ENCODE measurements around the gene KLF13.

KLF13 gene

GRCh38 chr15:31367021-31367729, 40.5 kb downstream of the KLF13 start:
- Histone ChIP-seq H3K27me3 (ENCODE audit: insufficient read depth, poor library complexity, severe bottlenecking) (no peaks in the 10 kb centered on the region), H3K4me3 (replicated peaks; ENCODE audit: insufficient read depth, low read length) (no peak overlapping the region), H3K27ac (replicated peaks) (peak overlapping the region; percentile 94)
- DNase-seq (ENCODE audit: low read depth in 1 of 2, low spot score in 1 of 2): no peak
- TF ChIP-seq SPI1 (IDR thresholded peaks at IDR 0.05; ENCODE audit: borderline replicate concordance, low read depth) (no peak), REST (IDR thresholded peaks at IDR 0.05; ENCODE audit: insufficient replicate concordance, low read depth) (no peak), CTCF (IDR thresholded peaks at IDR 0.05; ENCODE audit: insufficient read depth, low read length) (no peak)

GRCh38 chr15:31367730-31368344, 41.2 kb downstream of the KLF13 start:
- DNase-seq (ENCODE audit: low read depth in 1 of 2, low spot score in 1 of 2): peak in 1 of 2 experiments; percentile 60
- no peaks in the 10 kb centered on the region for H3K27me3 ChIP-seq (ENCODE audit: insufficient read depth, poor library complexity, severe bottlenecking)
- TF ChIP-seq REST (IDR thresholded peaks at IDR 0.05; ENCODE audit: insufficient replicate concordance, low read depth): no peak
- no peak for TF ChIP-seq POLR2AphosphoS5 (IDR thresholded peaks at IDR 0.05; ENCODE audit: low read depth)
- TF ChIP-seq SPI1 (IDR thresholded peaks at IDR 0.05; ENCODE audit: borderline replicate concordance, low read depth): no peak; the same call in 1 of the 2 replicates
- TF ChIP-seq CTCF (IDR thresholded peaks at IDR 0.05; ENCODE audit: insufficient read depth, low read length): no peak
- no peak for TF ChIP-seq GABPA (IDR thresholded peaks at IDR 0.05; ENCODE audit: low read depth)
- no peak overlapping the region for H3K4me3 ChIP-seq (replicated peaks; ENCODE audit: insufficient read depth, low read length)
- peak overlapping the region; percentile 94 for H3K27ac ChIP-seq (replicated peaks)

GRCh38 chr15:31369727-31370126, 43.1 kb downstream of the KLF13 start:
- TF ChIP-seq REST (IDR thresholded peaks at IDR 0.05; ENCODE audit: insufficient replicate concordance, low read depth) (no peak), POLR2AphosphoS5 (IDR thresholded peaks at IDR 0.05; ENCODE audit: low read depth) (no peak), GABPA (IDR thresholded peaks at IDR 0.05; ENCODE audit: low read depth) (no peak), SPI1 (IDR thresholded peaks at IDR 0.05; ENCODE audit: borderline replicate concordance, low read depth) (no peak), CTCF (IDR thresholded peaks at IDR 0.05; ENCODE audit: insufficient read depth, low read length) (no peak)
- no peaks in the 10 kb centered on the region for H3K27me3 ChIP-seq (ENCODE audit: insufficient read depth, poor library complexity, severe bottlenecking)
- no peak overlapping the region for H3K4me3 ChIP-seq (replicated peaks; ENCODE audit: insufficient read depth, low read length)
- DNase-seq (ENCODE audit: low read depth in 1 of 2, low spot score in 1 of 2): no peak
- no peak overlapping the region; the same call in 1 of the 2 replicates for H3K27ac ChIP-seq (replicated peaks)

All from HL-60 (cell line).